GM18519 (cell line): ENCODE results near the gene RFNG.

Source experiments
- ATAC-seq: cut with Tn5 transposase; IDR thresholded peaks from one replicate; pipeline ENCODE4 v1.9.1; 2021; ENCODE audit warnings: mild to moderate bottlenecking, moderate library complexity; ENCODE audit not compliant: unreplicated experiment, low FRiP score

Gene RFNG

DNA sequence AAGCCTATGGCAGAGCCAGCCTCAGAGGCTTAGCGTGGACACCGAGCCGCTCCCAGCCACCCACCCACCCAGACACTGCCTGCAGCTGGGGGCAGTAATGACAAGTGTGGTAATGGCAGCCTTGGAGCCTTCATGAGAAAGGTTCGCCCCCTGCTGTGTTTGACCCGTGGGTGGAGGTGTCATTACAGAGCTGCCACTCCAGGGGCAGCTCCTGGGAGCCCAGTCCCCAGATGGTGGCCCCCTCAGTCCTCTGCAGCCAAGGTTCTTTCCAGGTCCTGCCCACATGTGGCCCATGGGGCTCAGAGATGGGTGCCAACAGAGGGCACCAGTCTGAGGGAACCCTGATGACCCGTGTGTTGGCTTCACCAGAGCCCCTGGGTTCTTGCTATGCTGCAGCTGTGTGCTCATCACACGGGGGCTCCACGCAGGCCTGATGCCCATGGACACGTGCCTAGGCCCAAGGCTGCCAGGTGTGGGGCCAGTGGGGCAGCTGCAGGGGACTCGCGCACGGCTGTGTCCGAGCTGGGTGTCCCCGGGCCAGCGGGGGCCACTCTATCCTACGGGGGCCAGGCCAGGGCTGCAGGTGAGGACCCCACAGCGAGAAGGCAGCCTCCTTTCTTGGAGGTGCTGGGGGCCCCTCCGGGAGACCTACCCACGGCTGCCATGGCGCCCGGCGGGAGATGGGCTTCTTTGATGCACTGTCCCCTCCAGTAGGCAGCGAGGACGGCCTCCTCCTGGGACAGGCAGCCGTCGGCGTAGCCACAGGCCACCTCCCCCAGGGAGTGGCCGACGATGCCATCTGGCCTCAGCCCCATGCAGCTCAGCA, 38.3 kb upstream of the RFNG start:
- no peak for ATAC-seq

DNA sequence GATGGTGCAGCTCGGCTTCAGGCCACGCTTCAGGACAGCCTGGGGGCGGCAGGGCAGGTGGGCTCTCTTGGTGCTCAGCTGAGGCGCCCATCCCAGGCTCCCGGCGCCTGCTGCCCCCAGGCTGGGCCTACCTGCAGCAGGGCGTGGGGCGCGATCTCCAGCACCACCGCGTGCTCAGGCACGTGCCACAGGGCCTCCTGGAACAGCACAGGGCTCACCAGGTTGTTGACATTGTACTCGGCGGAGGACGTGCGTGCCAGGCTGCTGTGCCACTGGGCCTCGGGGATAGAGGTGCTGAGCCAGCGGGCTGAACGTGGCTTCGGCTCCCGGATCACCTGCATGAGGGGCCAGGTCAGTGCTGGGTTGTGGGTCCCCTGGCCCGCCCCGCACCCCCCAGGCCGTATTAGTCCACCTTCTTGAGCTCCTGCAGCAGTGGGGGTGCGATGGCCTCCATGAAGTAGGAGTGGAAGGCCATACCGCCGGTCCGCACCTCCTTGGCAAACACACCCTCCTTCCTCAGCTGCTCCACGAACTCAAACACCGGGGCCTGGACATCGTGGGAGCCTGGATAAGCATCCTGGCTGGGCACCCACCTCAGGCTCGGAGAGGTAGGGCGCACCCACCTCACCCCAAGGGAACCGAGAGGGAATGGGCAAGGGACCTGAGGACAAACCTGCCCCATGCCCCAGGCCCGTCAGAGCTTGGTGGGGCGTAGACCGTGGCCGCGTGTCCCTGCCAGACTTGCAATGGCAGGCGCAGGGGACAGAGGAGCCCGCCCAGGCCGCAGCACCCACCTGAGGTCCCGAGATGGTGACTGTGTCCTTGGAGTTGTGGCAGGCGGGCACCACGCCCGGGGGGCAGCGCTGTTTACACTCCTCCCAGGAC, 37.5 kb upstream of the RFNG start:
- no peak for ATAC-seq

DNA sequence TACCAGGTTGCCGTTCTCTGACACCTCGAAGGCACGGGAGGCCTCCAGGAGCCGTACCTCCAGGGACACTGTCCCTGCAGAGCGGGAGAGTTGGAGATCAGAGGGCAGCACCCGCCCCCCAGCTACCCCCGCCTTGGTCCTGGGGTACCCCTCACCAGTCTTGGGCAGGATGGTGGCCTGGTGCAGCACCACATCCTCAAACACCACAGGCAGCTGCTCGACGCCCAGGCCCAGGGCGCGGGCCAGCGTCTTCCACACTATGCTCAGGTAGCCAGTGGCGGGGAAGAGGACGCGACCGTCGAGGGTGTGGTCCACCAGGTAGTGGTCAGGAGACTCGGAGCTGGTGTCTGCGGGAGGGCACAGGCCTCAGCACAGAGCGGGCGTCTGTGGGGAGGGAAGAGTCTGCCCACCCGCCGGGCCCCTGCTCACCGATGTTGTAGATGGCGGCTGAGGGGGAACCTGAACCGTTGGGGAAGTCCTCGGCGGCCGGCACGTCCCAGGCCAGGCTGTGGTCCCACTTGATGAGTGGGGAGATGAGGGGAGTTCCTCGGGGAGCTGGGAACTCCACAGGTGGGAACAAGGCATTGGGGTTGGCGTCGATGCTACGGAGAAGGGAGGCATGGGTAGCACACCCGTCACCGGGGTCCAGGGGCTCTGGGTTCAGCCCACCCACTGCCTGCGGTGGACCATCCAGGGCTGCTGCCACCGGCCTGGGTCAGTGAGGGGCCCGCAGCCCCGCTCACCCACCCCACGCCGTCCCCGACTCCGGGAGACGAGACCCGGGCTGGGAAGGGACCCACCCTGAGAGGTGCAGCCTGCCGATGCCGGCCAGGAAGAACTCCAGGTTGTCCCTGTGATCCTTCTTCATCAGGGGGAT, 36.6 kb upstream of the RFNG start:
- ATAC-seq: no peak

DNA sequence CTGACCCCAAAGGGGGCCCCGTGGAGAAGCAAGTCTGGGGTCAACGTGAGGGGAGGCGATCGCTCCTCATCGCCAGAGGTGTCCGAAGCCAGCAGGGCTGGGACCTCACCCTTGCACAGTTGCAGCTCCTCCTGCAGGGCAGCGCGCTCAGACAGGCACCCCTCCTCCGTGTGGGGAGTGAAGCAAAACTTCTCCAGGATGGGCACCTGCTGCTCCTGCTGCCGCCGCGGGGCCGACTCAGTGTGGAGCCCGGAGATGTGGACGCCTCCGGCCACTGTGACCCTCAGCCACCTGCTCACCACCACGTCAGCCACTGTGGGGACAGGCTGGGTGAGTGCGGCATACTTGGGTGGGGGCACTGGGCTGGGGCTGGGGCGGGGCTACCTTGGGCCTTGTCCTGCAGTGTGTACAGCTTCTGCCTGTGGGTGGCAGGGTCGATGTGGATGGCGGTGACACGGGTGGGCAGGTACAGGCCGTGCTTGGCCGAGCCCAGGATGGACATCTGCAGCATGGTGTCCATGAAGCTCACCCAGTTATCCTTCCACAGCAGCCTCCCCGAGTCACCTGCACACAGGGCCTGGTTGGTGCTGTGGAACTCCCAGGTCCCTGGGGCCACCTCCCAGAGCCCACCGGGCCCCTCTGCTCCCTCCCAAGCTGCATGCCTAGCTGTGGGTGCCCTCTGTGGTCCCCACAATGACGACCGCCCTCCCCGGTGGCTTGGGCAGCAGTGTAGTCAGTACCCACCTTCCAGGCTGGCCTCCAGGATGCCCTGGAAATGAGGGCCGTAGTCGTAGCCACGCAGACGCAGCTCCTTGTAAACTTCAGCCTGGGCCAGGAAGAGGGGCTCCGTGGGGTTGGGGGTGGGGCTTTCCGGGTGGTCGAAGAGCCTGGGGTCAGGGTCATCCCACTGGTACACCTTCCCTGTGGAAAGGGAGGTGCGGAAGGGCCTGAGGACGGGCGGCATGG, 35.6 kb upstream of the RFNG start:
- no peak for ATAC-seq

DNA sequence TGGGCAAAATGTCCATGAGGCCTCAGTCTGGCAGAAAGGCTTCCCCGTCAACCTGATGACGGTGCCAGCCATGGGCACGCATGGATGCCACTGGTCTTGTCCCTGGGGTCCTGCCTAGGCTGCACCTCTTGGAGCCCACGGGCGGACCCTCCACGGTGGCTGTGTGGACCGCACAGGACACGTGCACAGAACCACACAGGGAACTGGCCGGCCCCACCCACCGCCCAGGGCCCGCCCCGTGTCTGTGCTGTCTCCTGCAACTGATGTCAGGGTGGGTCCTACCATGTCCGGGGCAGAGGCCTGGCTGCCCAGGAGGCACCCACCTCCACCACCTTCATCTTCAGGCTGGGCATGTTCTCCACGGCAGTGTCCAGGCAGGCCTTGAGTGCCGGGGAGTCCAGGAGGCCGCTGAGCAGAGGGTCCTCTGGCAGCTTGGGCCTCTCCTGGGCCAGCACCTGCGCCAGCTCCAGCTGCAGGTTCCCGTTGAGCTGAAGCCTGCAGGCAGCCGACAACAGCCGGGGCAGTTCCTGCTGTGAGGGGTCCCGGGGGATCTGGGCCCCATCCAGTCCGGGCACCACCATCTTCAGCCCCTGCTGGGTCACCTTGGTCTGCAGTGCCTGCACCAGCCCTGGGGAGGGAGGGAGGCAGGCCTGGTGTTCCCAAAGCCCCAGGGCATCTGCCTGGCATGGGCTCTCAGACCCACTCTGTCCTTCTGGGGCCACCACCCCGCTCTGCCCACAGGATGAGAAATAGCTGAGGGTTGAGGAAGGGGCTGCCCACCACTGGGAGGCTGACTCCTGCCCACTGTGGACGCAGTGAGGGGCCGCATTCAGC, 34.5 kb upstream of the RFNG start:
- no peak for ATAC-seq

DNA sequence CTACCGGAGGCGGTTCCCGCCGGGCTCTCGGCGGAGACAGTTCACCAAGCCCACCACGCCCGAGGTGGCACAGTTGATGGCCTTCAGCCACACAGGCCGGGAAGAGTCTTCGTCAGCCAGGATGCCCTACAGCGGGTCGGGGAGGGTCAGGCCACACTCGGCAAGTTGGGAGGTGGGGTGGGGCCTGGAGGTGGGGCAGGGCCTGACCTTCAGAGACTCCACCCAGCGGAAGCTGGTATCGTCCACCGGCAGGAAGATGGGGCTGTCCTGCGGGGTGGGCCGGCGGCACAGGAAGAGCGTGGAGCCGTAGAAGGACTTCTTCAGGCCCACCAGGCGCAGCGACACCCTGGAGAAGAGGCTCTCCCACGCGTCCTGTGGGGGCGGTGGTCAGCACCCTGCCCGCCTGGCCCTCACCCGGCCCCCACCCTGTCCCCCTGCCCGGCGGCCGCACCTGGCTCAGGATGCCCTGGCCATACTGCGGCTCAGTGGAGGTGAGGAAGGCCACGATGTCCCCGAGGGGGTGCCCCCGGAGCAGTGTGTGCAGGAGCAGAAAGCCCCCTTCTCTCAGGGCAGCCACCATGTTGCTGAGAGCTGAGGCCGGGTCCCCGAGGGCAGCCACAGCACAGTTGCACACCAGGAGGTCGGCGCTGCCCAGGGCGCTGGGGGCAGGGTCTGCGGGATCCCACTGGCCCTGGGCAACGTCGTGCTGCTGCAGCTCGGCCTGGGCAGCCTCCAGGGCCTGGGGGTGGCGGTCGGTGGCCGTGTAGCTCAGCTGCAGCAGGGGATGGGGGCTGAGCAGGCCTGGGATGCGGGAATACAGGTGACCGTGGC, 33.6 kb upstream of the RFNG start:
- ATAC-seq: no peak

DNA sequence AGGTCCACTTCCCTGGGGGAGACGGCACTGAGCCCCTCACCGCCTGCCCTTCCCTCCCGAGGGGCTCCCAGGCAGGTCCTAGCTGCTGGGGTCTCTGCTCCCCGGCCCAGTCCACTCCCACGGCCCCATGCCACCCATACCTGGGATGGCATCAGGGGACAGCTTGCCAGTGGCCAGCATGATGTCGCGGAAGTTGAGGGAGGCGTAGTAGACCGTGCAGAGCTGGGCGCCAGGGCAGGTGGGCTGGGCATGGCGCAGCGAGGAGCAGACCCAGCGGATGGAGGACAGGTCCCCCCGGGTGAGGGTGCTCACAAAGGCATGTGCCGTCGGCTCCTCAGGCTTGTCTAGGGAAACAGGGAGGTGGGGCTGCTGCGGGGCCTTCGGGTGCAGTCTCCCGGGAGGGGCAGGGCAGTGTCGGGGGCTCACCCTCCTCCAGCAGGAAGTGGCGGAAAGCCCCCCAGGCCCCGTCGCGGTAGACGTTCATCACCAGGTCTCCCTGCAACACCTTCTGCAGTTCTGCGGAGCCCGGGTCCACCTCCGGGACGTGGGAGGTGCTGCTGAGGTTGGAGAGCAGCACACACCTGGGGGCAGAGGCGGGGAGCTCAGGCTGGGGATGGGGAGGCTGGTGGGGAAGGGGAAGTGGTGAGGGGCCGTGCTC, 32.9 kb upstream of the RFNG start:
- no peak for ATAC-seq

DNA sequence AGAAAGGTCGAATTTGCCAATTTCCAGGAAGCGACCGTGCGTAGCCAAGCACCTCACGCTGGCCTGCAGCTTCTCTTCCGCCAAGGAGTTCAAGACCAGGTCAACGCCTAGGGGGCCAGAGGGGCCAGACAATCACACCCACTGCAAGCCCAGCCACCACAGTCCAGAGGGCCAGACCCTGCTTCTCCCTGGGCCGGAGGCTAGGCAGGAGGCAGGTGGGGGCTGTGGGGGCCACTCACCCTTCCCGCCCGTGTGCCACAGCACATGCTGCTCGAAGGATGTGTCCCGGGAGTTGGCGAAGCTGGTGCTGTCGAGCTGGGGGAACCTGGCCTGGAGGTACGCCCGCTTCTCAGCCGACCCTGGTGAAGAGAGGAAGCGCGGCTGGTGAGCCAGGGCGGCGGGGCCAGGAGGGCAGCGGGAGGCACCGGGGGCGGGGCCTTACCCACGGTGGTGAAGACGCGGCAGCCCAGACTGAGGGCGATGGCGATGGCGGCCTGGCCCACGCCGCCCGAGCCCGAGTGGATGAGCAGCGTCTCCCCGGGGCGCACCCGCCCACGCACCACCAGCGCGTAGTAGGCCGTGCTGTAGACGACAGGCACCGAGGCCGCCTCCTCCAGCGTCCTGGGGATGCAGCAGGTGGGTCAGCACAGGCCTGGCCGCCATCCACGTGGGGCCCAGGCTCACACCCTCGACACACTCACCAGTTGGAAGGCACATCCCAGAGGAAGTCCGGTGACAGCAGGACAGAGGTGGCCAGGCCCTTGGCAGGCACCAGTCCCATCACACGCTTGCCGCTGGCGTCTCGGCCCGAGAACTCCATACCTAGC, 32.1 kb upstream of the RFNG start:
- ATAC-seq: no peak

DNA sequence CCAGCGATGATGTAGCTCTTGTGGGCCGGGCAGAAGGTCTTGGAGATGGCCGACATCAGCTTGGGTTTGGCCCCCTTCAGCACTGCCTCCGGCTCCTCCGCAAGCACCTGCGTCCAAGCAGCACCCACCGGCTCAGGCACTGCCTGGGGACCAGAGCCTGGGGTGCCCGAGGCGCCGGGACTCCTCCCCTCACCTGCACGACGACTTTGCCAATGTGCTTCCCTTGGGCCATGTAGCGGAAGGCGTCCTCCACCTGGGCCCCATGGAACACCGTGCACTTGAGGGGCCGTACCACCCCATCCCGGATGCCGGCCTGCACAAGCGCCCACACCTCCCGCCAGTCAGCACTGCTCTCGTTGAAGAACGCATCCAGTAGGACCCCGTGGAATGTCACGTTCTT, 31.4 kb upstream of the RFNG start:
- ATAC-seq: no peak

DNA sequence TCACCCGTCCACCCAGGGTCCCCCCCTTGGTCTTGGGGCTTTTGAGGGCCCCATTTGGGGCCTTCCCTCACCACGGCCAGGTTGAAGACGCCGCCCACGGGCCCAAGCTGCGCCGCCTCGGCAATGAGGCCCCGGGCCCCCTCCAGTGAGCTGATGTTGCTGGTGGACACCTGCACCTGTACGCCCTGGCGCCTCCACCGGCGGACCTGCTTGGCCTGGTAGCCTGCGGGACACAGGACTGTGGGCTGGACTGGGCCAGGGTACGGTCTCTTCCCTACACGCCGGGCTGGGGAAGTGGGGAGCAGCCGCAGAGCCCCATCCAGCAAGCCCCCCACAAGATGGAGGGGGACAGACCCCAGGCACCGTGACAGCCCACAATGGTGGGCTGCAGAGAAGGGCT, 30.8 kb upstream of the RFNG start:
- no peak for ATAC-seq

DNA sequence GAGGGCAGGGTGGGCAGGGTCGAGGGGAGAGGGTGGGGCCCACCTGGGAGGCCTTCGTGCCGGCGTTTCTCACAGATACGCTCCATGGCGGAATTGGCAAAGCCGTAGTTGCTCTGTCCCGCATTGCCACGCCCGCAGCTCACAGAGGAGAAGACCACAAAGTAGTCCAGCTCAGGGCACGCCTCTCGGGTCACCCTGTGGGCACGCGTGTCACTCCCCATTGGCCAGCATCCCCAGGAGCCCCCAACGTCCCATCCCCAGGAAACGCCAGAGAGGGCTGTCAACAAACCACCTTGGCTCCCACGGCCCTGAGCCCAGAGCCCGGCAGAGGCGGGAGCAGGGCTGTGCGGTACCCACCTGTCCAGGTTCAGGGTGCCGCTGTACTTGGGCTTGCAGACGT, 30.4 kb upstream of the RFNG start:
- ATAC-seq: no peak

DNA sequence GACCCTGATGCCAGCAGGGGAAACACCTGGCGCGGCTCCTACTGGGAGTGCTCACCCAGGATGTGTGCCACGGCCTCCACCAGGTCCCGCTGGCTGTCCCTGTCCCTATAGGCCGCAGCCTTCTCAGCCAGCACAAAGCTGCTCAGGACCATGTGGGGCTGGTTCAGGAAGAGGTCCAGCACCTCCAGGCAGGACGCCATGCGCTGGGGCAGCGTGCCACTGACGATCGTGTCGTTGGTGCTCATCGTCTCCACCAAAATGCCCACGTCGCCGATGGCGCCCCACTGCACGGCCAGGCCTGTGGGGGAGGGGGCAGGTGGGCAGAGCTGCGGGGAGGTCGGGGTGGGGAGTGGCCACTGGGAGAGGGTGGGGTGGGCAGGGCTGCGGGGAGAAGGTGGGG, 29.9 kb upstream of the RFNG start:
- ATAC-seq: no peak

DNA sequence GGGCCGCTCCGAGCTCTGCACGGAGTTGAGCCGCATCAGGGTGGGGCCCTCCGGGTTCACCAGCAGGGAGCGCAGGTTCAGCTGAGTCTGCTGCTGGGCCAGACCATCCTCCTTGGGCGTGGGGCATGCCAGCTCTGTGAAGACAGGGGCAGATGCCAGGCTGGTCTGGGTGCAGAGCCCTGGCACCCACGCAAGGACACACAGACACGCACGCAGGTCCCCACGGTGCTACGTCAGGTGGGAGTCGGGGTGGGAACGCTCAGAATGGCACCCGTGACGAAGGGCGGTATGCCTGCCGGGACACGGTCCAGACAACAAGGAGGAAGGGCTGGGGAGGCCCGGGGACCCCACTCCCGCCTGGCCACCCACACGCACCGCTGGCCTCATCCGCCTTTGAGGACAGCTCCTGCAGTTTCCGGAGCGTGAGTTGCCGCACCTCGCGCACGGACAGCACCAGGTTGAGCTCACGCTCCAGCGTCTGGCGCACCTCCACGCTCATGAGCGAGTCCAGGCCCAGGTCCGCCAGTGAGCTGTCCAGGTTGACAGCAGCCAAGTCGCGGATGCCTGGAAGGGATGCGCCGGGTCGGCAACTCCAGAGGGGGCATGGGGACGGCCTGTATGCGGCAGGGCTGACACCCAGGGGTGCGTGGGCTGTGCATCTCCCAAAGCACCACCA, 29.3 kb upstream of the RFNG start:
- ATAC-seq: no peak

DNA sequence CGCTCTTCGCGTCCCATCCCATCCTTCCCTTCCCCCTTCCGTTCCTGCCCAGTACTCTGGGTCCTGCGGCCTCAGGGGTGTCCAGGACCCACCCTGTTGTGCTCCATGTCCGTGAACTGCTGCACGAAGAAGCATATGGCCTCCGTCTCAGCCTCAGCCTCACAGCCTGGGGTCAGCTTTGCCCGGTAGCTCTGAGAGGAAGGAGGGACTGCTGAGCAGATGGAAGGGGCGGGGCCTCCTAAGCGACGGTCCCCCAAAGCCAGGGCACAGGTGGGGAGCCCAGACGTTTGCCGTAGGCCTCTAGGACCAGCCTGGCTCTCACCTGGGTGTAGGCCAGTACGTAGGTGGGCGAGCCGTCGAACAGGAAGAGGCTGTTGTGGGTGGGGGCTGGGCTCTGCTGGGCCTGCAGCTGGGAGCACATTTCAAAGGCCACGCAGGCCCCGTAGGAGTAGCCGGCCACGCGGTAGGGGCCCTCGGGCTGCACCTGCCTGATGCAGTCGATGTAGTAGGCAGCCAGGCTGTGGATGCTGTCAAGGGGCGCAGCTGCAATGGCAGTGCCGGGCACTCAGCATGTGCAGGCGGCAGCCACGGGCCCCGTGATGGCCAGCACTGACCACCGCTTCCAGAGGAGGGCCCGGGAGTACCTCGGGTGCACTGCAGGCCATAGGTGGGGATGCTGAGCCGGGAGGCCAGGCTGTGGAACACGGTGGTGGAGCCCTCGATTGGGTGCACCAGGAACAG, 28.6 kb upstream of the RFNG start:
- ATAC-seq: no peak

DNA sequence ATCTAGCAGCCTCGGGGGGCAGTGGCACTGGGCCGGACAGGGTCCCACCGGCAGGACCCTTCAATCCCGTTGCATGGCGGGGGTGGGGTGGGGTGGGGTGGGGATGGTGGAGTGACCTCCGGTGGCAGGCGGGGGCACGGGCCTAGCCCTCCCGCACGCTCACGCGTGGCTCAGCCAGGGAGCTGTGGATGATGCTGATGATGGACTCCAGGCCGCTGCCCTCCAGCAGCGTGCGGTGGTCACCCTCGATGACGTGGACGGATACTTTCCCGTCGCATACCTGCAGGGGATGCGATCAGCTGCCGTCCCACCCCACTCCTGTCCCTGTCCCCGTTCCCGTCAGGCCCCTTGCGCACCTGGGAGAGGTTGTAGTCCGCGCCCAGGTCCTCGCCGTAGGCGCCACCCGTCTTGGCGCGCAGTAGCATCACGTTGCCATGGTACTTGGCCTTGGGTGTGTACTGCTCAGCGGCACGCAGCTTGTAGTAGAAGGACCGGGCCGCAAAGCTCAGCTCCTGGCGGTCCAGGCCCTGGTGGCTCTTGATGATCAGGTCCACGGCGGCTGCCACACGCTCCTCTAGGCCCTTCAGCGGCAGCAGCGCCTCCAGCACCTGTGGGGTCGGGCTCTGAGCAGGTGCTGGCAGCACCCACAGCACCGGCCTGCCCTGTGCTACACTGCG, 27.5 kb upstream of the RFNG start:
- no peak for ATAC-seq
